SK-N-SH (cell line): ENCODE results near the gene HSPG2.
A peak's percentile ranks its signal among the peaks of the same experiment; 100 is the strongest.

Experiments
- CTCF ChIP-seq: fragments of 200-600 bp; sonication (generic); IDR thresholded peaks from 2 replicates; pipeline ENCODE4 v1.6.1; 2017; ENCODE audit warnings: antibody characterized with exemption, mild to moderate bottlenecking, moderate library complexity
- EP300 ChIP-seq, 2 experiments: IDR thresholded peaks; 2 replicates each; pipeline versions ENCODE4 v1.4.0 to v1.6.1; 2012; ENCODE audit warnings: borderline replicate concordance in 1 of 2, low read depth in 1 of 2, low read length in 1 of 2
- MAX ChIP-seq: IDR thresholded peaks from 2 replicates; pipeline ENCODE4 v1.4.0; 2012; ENCODE audit warnings: low read depth
- NFIC ChIP-seq: IDR thresholded peaks from 2 replicates; pipeline ENCODE4 v1.4.0; 2012; ENCODE audit warnings: borderline replicate concordance
- RAD21 ChIP-seq: IDR thresholded peaks from 2 replicates; pipeline ENCODE4 v1.6.1; 2012; ENCODE audit warnings: mild to moderate bottlenecking, low read length
- USF2 ChIP-seq: fragments of 150-350 bp; IDR thresholded peaks from 2 replicates; pipeline ENCODE4 v1.6.1; 2017; ENCODE audit warnings: antibody characterized with exemption, low read length, low read depth, borderline replicate concordance
- YY1 ChIP-seq: IDR thresholded peaks from 2 replicates; pipeline ENCODE4 v1.4.0; 2012; ENCODE audit warnings: low read depth, mild to moderate bottlenecking

GRCh38 chr1:21919520-21919919, 17.6 kb downstream of the HSPG2 start:
- no peak for TF ChIP-seq USF2
- TF ChIP-seq CTCF: no peak
- peak in 1 of 2 experiments; percentile 61; a peak in 1 of 4 replicates for TF ChIP-seq EP300 (IDR thresholded peaks at IDR 0.05; ENCODE audit: borderline replicate concordance in 1 of 2, low read depth in 1 of 2, low read length in 1 of 2)
- peak; percentile 83 for TF ChIP-seq MAX
- TF ChIP-seq RAD21: no peak
- TF ChIP-seq YY1: no peak
- peak; percentile 60; the same call in 1 of the 2 replicates for TF ChIP-seq NFIC
